Neural cell (in vitro differentiated cells): Measurements from ENCODE around the gene ZNF565. TPM values are rescaled to one million over a fixed set of nuclear protein-coding genes. Genes with fewer than 3 reads are reported as not detected.

Experiments
- H2AFZ ChIP-seq: fragments of 200-600, 300-800 bp; sonication (generic), shearing (Covaris generic); 2 replicates; pipeline ENCODE4 v1.6.0; 2014; ENCODE audit warnings: low read depth, mild to moderate bottlenecking, antibody characterized with exemption, low read length, moderate library complexity
- H3F3A ChIP-seq: fragments of 200-600 bp; shearing (Covaris generic); 2 replicates; pipeline ENCODE4 v1.6.1; 2016; ENCODE audit warnings: mild to moderate bottlenecking, moderate library complexity, mixed read lengths, antibody characterized with exemption, low read length; ENCODE audit not compliant: insufficient read depth, poor library complexity, severe bottlenecking
- H3K27ac ChIP-seq: fragments of 200-600, 300-800 bp; sonication (generic), shearing (Covaris generic); 2 replicates; pipeline ENCODE4 v1.5.1; 2014; ENCODE audit warnings: mild to moderate bottlenecking, low read length, moderate library complexity
- H3K27me3 ChIP-seq: fragments of 300-800, 200-600 bp; sonication (generic), shearing (Covaris generic); 2 replicates; pipeline ENCODE4 v1.6.0; 2014; ENCODE audit warnings: mild to moderate bottlenecking, low read depth, low read length, moderate library complexity; ENCODE audit not compliant: insufficient read depth
- H3K36me3 ChIP-seq: fragments of 300-800, 200-600 bp; sonication (generic), shearing (Covaris generic); 2 replicates; pipeline ENCODE4 v1.5.1; 2014; ENCODE audit warnings: mild to moderate bottlenecking, antibody characterized with exemption, low read length, moderate library complexity; ENCODE audit not compliant: insufficient read depth
- H3K4me2 ChIP-seq: fragments of 300-800, 200-600 bp; sonication (generic), shearing (Covaris generic); 2 replicates; pipeline ENCODE4 v1.6.0; 2014; ENCODE audit warnings: mild to moderate bottlenecking, low read length
- H3K4me3 ChIP-seq: fragments of 300-800, 200-600 bp; sonication (generic), shearing (Covaris generic); 2 replicates; pipeline ENCODE4 v1.5.1; 2014; ENCODE audit warnings: mild to moderate bottlenecking, low read length, moderate library complexity
- H3K79me2 ChIP-seq: fragments of 200-600 bp; shearing (Covaris generic); replicated peaks from 2 replicates; pipeline ENCODE4 v1.6.0; 2014; ENCODE audit warnings: mild to moderate bottlenecking, low read length, moderate library complexity; ENCODE audit not compliant: insufficient read depth
- H3K9ac ChIP-seq: fragments of 300-800, 200-600 bp; sonication (generic), shearing (Covaris generic); 2 replicates; pipeline ENCODE4 v1.6.1; 2016; ENCODE audit warnings: mild to moderate bottlenecking, low read length, mixed read lengths
- H3K9me2 ChIP-seq: fragments of 200-600 bp; shearing (Covaris generic); 2 replicates; pipeline ENCODE4 v1.6.1; 2016; ENCODE audit warnings: mild to moderate bottlenecking, low read length, mixed read lengths; ENCODE audit not compliant: insufficient read depth
- H3K9me3 ChIP-seq: fragments of 200-600, 300-800 bp; sonication (generic), shearing (Covaris generic); 2 replicates; pipeline ENCODE4 v1.6.1; 2016; ENCODE audit warnings: mild to moderate bottlenecking, mixed run types, low read length, moderate library complexity, mixed read lengths
- H4K20me1 ChIP-seq: fragments of 200-600 bp; shearing (Covaris generic); 2 replicates; pipeline ENCODE4 v1.6.1; 2016; ENCODE audit warnings: mild to moderate bottlenecking, mixed run types; ENCODE audit not compliant: insufficient read depth
- EP300 ChIP-seq: fragments of 450-650 bp; conservative IDR thresholded peaks from 2 replicates; pipeline ENCODE4 v1.6.1; 2014; ENCODE audit warnings: antibody characterized with exemption, mild to moderate bottlenecking, moderate library complexity; ENCODE audit not compliant: poor library complexity, severe bottlenecking
- EZH2 ChIP-seq: fragments of 200-600, 300-800 bp; shearing (Covaris generic), sonication (generic); IDR thresholded peaks from 2 replicates; pipeline ENCODE4 v1.6.1; 2014; ENCODE audit warnings: antibody characterized with exemption, low read length, borderline replicate concordance, mild to moderate bottlenecking; ENCODE audit not compliant: insufficient read depth, poor library complexity, severe bottlenecking
- MXI1 ChIP-seq: fragments of 450-650 bp; conservative IDR thresholded peaks from 2 replicates; pipeline ENCODE4 v1.6.1; 2014; ENCODE audit warnings: antibody characterized with exemption, mild to moderate bottlenecking; ENCODE audit not compliant: poor library complexity, severe bottlenecking
- POLR2AphosphoS5 ChIP-seq: IDR thresholded peaks from 2 replicates; pipeline ENCODE4 v1.6.1; 2012
- RAD21 ChIP-seq: fragments of 450-650 bp; conservative IDR thresholded peaks from 2 replicates; pipeline ENCODE4 v1.6.1; 2014; ENCODE audit warnings: antibody characterized with exemption, mild to moderate bottlenecking, moderate library complexity
- SMC3 ChIP-seq: fragments of 450-650 bp; conservative IDR thresholded peaks from 2 replicates; pipeline ENCODE4 v1.6.1; 2014; ENCODE audit warnings: antibody characterized with exemption, mild to moderate bottlenecking, moderate library complexity; ENCODE audit not compliant: poor library complexity
- TAF1 ChIP-seq: IDR thresholded peaks from 2 replicates; pipeline ENCODE4 v1.6.1; 2012; ENCODE audit warnings: low read depth
- polyA plus RNA-seq: library from polyadenylated mRNA; depleted of rRNA; stranded (reverse); fragments of >200 nt; gene quantifications from 2 replicates; pipeline ENCODE4 v1.2.3, GENCODE V29; 2014
- TF ChIP-seq, protein P1 (sequence below): fragments of 450-650 bp; IDR thresholded peaks from 2 replicates; pipeline ENCODE4 v1.5.1; 2014; ENCODE audit warnings: antibody characterized with exemption, mild to moderate bottlenecking, moderate library complexity; ENCODE audit not compliant: poor library complexity, severe bottlenecking
- TF ChIP-seq, protein P2 (sequence below): IDR thresholded peaks from 2 replicates; pipeline ENCODE4 v1.6.1; 2012; ENCODE audit warnings: borderline replicate concordance

ZNF565 gene
- polyA plus RNA-seq, 1 donor from 2014 or later, result 9.4 TPM

DNA sequence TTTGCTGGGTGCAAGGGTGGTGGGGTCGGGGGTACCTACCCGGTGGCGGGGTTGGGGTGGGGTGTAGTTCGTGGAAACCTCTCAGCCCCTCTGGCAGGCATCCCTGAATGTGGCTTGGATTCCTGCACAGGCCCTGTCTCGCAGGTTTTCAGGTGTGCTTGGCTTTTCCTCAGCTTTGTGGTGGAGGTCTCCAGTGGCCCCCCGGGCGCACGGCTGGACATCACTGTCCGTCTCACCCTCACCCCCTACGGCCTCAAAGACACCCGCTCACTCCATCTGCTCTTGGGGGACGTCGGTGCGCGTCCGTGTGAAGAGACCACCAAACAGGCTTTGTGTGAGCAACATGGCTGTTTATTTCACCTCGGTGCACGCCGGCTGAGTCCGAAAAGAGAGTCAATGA, 44.7 kb upstream of the ZNF565 start (continued):
- TF ChIP-seq TAF1, result no peak

DNA sequence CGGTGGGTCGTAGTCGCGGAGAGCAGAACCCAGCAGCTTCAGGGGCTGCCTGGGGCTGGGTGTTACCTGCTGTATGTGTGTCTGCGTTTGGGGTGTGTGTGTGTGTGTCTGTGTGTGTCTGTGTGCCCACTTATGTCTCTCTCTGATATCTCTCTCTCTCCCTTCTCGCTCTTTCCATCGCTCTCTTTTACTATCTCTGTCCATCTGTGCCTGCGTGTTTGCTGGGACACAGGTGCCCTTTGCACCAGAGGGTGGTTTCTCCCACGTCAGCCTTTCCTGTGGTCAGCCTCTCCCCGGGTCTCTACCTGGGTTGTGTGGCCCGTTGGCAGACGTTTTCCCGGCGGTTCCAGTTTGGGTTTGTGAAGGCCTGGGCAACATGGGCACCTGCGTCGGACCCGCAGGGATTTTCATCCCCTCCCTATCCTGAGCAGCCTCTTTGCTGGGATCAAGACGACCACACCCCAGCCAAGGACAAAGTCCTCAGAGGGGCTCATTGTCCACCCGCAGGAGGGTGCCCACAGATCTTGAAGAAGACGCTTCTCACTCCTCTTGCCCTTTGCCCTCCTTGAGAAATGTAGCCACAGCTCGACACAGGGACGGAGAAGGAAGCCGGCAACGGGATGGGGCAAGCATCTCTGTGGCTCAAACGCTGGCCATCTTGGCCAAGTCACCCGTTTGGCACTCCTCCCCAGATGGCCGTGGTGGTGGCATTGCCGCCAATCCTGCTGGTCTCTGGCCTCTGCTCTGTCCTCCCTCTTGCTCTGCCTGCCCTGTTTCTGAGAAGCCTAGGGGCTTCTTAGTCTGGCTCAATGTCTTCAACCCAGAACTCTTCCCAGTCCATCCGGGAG, 43.8 kb upstream of the ZNF565 start:
- Histone ChIP-seq H4K20me1 (no peaks in the 10 kb centered on the region), H3K27ac (no peak overlapping the region), H3K79me2 (no peaks in the 10 kb centered on the region), H3F3A (no peaks in the 10 kb centered on the region), H3K9ac (no peak overlapping the region), H2AFZ (no peak overlapping the region), H3K36me3 (no peaks in the 10 kb centered on the region), H3K27me3 (no peaks in the 10 kb centered on the region), H3K9me2 (no peaks in the 10 kb centered on the region), H3K9me3 (peaks cover 3% of the 10 kb centered on the region), H3K4me2 (no peak overlapping the region), H3K4me3 (no peak overlapping the region)
- TF ChIP-seq RAD21 (no peak), MXI1 (no peak), TAF1 (no peak), EP300 (no peak), POLR2AphosphoS5 (no peak), EZH2 (no peak), SMC3 (no peak)
- TF ChIP-seq, protein P1, sequence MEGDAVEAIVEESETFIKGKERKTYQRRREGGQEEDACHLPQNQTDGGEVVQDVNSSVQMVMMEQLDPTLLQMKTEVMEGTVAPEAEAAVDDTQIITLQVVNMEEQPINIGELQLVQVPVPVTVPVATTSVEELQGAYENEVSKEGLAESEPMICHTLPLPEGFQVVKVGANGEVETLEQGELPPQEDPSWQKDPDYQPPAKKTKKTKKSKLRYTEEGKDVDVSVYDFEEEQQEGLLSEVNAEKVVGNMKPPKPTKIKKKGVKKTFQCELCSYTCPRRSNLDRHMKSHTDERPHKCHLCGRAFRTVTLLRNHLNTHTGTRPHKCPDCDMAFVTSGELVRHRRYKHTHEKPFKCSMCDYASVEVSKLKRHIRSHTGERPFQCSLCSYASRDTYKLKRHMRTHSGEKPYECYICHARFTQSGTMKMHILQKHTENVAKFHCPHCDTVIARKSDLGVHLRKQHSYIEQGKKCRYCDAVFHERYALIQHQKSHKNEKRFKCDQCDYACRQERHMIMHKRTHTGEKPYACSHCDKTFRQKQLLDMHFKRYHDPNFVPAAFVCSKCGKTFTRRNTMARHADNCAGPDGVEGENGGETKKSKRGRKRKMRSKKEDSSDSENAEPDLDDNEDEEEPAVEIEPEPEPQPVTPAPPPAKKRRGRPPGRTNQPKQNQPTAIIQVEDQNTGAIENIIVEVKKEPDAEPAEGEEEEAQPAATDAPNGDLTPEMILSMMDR, result no peak
- TF ChIP-seq, protein P2, sequence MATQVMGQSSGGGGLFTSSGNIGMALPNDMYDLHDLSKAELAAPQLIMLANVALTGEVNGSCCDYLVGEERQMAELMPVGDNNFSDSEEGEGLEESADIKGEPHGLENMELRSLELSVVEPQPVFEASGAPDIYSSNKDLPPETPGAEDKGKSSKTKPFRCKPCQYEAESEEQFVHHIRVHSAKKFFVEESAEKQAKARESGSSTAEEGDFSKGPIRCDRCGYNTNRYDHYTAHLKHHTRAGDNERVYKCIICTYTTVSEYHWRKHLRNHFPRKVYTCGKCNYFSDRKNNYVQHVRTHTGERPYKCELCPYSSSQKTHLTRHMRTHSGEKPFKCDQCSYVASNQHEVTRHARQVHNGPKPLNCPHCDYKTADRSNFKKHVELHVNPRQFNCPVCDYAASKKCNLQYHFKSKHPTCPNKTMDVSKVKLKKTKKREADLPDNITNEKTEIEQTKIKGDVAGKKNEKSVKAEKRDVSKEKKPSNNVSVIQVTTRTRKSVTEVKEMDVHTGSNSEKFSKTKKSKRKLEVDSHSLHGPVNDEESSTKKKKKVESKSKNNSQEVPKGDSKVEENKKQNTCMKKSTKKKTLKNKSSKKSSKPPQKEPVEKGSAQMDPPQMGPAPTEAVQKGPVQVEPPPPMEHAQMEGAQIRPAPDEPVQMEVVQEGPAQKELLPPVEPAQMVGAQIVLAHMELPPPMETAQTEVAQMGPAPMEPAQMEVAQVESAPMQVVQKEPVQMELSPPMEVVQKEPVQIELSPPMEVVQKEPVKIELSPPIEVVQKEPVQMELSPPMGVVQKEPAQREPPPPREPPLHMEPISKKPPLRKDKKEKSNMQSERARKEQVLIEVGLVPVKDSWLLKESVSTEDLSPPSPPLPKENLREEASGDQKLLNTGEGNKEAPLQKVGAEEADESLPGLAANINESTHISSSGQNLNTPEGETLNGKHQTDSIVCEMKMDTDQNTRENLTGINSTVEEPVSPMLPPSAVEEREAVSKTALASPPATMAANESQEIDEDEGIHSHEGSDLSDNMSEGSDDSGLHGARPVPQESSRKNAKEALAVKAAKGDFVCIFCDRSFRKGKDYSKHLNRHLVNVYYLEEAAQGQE, result no peak

DNA sequence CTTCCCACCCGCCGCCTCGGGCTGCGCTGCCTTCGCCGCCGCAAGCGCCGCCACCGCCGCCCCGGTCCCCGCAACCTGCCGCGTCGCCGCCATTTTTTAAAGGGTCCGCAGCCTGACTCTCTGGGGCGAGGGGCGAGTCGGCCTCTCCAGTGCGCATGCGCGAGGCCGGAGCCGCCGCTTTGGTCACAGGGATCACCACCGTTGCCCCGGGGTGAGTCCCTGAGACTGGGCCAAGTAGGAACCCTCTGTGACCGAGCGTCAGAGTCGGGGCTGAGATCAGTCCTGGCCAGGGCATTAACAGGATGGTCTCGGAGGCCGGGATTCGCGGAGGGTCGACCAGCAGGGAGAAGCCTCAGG, 43.0 kb upstream of the ZNF565 start:
- H3K4me2 ChIP-seq, result no peak overlapping the region
- H3K79me2 ChIP-seq, result no peaks in the 10 kb centered on the region
- no peaks in the 10 kb centered on the region for H4K20me1 ChIP-seq
- TF ChIP-seq POLR2AphosphoS5 (no peak), EZH2 (no peak), TAF1 (no peak), RAD21 (no peak), SMC3 (no peak), MXI1 (no peak), EP300 (no peak)
- TF ChIP-seq, protein P2, result no peak
- TF ChIP-seq, protein P1, result no peak
- H3K27ac ChIP-seq, result no peak overlapping the region
- no peak overlapping the region for H3K9ac ChIP-seq
- H3K4me3 ChIP-seq, result no peak overlapping the region
- no peaks in the 10 kb centered on the region for H3K27me3 ChIP-seq
- no peak overlapping the region for H2AFZ ChIP-seq
- no peaks in the 10 kb centered on the region for H3K36me3 ChIP-seq
- H3F3A ChIP-seq, result no peaks in the 10 kb centered on the region
- no peaks in the 10 kb centered on the region for H3K9me2 ChIP-seq
- peaks cover 3% of the 10 kb centered on the region for H3K9me3 ChIP-seq
